HUES48 (cell line): Measurements from ENCODE around the gene SATB2.

ENCODE experiments used
- H3K27ac ChIP-seq: one replicate; pipeline ENCODE4 v1.7.0; 2013; ENCODE audit warnings: low read depth, low read length, inconsistent platforms
- H3K27me3 ChIP-seq: 2 replicates; pipeline ENCODE4 v1.6.1; 2013; ENCODE audit warnings: mild to moderate bottlenecking, low read length; ENCODE audit not compliant: control insufficient read depth, insufficient read depth
- H3K36me3 ChIP-seq: 2 replicates; pipeline ENCODE4 v1.6.1; 2013; ENCODE audit warnings: low read length; ENCODE audit not compliant: control insufficient read depth, insufficient read depth
- H3K4me1 ChIP-seq: 2 replicates; pipeline ENCODE4 v1.6.1; 2013; ENCODE audit warnings: mild to moderate bottlenecking, low read length; ENCODE audit not compliant: control insufficient read depth, insufficient read depth
- H3K4me3 ChIP-seq: 2 replicates; pipeline ENCODE4 v1.5.1; 2013; ENCODE audit warnings: mild to moderate bottlenecking, low read depth, low read length
- H3K9ac ChIP-seq: 2 replicates; pipeline ENCODE4 v1.6.1; 2013; ENCODE audit warnings: mild to moderate bottlenecking, low read depth, low read length, moderate library complexity
- H3K9me3 ChIP-seq: 2 replicates; pipeline ENCODE4 v1.6.1; 2013; ENCODE audit warnings: low read length; ENCODE audit not compliant: control insufficient read depth, insufficient read depth

SATB2 gene

GRCh38 chr2:199428291-199428690 lies 29.4 kb downstream of the SATB2 start:
- Histone ChIP-seq H3K27me3 (no peaks in the 10 kb centered on the region), H3K9ac (no peak overlapping the region), H3K4me1 (peaks cover 45% of the 10 kb centered on the region), H3K27ac (no peak overlapping the region), H3K4me3 (no peak overlapping the region), H3K9me3 (no peaks in the 10 kb centered on the region), H3K36me3 (no peaks in the 10 kb centered on the region)

GRCh38 chr2:199424160-199424559 lies 33.6 kb downstream of the SATB2 start:
- Histone ChIP-seq H3K27ac (no peak overlapping the region), H3K4me1 (peaks cover 11% of the 10 kb centered on the region), H3K9ac (no peak overlapping the region), H3K36me3 (no peaks in the 10 kb centered on the region), H3K27me3 (no peaks in the 10 kb centered on the region), H3K4me3 (no peak overlapping the region), H3K9me3 (no peaks in the 10 kb centered on the region)

DNA sequence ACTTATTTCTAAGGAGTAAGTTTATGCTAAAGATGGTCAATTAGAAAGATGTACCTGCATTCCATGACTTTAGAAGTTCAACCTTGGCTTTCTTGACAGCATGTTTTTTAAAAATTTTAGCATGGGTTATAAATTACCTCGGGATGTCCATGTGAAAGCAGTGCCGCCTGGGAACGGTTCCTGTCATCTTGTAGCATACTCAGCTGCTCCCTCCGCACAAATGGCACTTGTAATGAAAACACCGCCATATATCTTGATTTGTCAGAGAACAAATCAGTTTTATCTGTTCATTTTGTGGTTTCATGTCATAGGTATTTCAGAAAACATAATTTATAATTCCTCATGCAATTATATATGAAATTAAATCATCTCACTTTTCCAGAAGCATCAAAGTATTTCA lies 38.3 kb downstream of the SATB2 start:
- no peaks in the 10 kb centered on the region for H3K27me3 ChIP-seq
- no peaks in the 10 kb centered on the region for H3K36me3 ChIP-seq

DNA sequence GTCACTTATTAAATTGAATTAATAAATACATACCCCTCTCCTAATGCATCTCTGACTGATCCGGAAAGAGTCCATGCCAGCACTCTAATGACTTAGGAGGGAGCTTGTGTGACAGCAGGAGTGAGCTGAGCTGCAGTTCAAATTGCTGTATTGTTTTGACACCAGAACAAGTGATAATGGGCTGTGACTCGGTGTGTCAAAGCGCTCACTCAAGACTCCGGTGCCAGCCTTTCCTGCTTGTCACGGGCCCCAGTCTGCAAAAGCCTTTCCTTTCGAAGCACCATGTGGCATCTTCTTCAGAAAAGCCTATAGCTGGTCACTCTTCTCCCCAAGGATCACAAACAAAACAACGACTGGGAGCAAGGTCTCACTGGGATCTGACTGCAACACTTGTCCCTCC lies 43.3 kb downstream of the SATB2 start:
- H3K27me3 ChIP-seq: no peaks in the 10 kb centered on the region
- H3K36me3 ChIP-seq: no peaks in the 10 kb centered on the region
- no peak overlapping the region for H3K9ac ChIP-seq
- no peak overlapping the region for H3K4me3 ChIP-seq
- H3K27ac ChIP-seq: no peak overlapping the region
- H3K9me3 ChIP-seq: no peaks in the 10 kb centered on the region
- peaks cover 20% of the 10 kb centered on the region for H3K4me1 ChIP-seq

More for the DNA sequence above, 38.3 kb downstream of the SATB2 start:
- H3K9me3 ChIP-seq: no peaks in the 10 kb centered on the region
- H3K4me1 ChIP-seq: peaks cover 8% of the 10 kb centered on the region
- H3K9ac ChIP-seq: no peak overlapping the region
- H3K4me3 ChIP-seq: no peak overlapping the region
- no peak overlapping the region for H3K27ac ChIP-seq

DNA sequence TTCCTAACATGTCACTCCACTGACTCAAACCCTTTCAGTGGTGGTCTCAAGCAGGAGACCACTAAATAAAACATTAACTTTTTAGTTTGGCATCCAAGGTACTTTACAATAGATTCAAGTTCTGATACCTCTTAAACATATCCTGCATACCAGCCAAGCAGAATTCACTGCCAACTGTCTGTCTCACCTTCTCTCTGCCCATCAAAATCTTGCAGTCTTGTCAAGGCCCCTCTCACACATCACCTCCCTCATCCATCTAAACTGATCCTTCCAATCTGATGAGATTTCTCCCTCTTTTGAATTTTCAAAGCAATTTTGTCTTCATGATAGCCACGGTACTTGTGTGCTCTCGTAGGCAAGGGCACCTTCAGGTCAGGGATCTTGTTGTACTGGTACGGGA lies 43.7 kb downstream of the SATB2 start:
- Histone ChIP-seq H3K27ac (no peak overlapping the region), H3K27me3 (no peaks in the 10 kb centered on the region), H3K4me3 (no peak overlapping the region), H3K9me3 (no peaks in the 10 kb centered on the region), H3K36me3 (no peaks in the 10 kb centered on the region), H3K9ac (no peak overlapping the region), H3K4me1 (peaks cover 23% of the 10 kb centered on the region)

DNA sequence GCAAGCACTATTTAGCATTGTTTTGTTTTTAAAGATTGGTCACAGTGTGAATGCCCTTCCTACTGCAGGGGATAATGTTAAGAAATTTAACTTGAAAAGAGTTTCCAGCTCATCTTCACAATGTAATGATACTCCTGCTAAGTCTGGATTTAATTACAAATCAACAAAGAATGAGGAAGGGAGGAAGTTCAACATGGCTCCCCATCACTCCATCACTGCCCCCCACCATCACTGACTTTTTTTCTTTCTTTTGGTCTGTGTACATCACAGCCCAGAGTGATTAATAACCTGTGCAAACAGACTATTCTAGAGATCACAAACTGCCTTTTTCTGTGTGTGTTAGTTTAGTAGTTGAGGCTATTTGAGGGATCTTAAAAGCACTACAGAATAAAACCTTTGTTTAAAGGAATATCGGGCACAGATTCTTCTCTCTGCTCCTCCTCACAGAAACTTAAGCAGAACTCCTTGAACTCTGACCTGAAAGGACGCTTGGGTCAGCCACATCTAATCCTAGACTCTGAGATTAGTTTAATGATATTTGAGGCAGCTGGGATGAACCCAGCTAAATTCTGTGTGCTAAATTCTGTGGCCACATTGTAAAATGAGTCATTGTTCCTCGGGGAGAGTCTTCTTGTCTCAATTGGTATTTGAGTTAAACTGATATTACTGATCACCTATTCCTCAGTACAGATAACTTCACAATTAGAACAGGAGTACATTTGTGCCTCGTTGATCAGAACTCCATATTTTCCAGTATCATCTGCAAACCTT lies 47.8 kb downstream of the SATB2 start:
- H3K9me3 ChIP-seq: no peaks in the 10 kb centered on the region
- no peaks in the 10 kb centered on the region for H3K36me3 ChIP-seq
- H3K27me3 ChIP-seq: no peaks in the 10 kb centered on the region
- H3K4me3 ChIP-seq: no peak overlapping the region; the same call in 1 of the 2 replicates
- no peak overlapping the region for H3K9ac ChIP-seq
- peak overlapping the region; percentile 80 for H3K27ac ChIP-seq
- H3K4me1 ChIP-seq: peaks cover 34% of the 10 kb centered on the region

DNA sequence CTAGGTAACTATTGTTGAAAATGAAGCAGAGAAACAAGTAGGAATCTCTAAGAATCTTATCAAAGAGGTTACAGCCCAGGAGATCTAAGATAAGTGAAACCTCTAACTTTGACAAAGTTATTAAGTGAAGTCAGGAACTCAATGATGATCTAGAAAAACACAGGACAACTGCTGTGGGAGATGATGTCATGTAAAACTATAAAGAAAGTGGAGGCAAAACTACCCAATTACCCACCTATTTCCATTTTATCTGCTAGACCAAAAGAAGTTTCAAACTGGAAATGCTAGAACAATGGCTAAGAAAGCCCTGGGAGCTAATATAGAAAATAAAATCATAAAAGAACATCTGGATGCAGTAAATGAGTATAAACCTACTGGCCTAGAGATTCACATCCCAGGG lies 50.3 kb downstream of the SATB2 start:
- Histone ChIP-seq H3K9ac (no peak overlapping the region), H3K27ac (no peak overlapping the region), H3K27me3 (no peaks in the 10 kb centered on the region), H3K4me3 (no peak overlapping the region), H3K9me3 (no peaks in the 10 kb centered on the region), H3K4me1 (peaks cover 35% of the 10 kb centered on the region), H3K36me3 (no peaks in the 10 kb centered on the region)

DNA sequence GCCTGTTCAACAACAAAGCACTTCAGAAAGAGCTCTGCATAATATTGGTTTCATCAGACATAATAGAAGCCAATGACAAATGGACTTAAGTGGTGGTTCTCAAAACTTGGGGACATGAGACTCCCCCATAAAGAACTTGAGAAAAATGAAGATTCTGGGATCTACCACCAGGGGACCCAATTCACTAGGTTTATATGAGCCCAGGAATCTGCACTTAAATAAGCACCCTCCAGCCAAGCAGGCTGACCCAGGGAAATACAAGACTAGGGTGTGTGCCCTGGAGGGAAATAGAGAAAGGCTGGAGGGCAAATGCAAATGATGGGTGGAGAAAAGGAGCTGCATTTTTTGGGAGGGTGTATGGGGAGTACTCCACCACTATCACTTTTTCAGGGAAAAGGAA lies 52.5 kb downstream of the SATB2 start:
- Histone ChIP-seq H3K27me3 (no peaks in the 10 kb centered on the region), H3K27ac (no peak overlapping the region), H3K4me3 (no peak overlapping the region), H3K9me3 (no peaks in the 10 kb centered on the region), H3K9ac (no peak overlapping the region), H3K4me1 (peaks cover 24% of the 10 kb centered on the region), H3K36me3 (no peaks in the 10 kb centered on the region)

GRCh38 chr2:199404841-199405240 lies 52.9 kb downstream of the SATB2 start:
- Histone ChIP-seq H3K4me3 (no peak overlapping the region), H3K9ac (no peak overlapping the region), H3K9me3 (no peaks in the 10 kb centered on the region), H3K27me3 (no peaks in the 10 kb centered on the region), H3K36me3 (no peaks in the 10 kb centered on the region), H3K4me1 (peaks cover 20% of the 10 kb centered on the region), H3K27ac (no peak overlapping the region)

DNA sequence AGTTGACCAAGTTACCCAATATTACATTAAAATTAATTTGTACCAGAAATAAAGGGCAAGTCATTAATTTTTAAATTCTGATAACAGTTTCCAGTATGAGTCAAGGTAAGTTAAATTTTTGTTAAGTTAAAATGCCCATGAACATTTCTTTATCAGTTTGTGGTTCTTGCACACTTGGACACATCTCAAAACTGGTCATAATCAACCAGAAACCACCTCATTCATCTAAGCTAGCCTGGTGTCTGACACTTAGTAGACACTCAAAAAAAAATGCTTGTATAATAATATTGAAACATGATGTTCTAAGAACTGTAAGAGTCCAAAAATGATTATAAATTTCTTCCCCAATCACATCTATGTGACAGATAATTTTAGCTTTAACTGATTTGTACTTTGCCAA lies 62.4 kb downstream of the SATB2 start:
- Histone ChIP-seq H3K27ac (no peak overlapping the region), H3K4me3 (no peak overlapping the region), H3K9me3 (no peaks in the 10 kb centered on the region), H3K27me3 (no peaks in the 10 kb centered on the region), H3K9ac (no peak overlapping the region), H3K4me1 (peaks cover 12% of the 10 kb centered on the region; the same call in 1 of the 2 replicates), H3K36me3 (no peaks in the 10 kb centered on the region)

- no peaks in the 10 kb centered on the region for H3K27me3 ChIP-seq
- no peaks in the 10 kb centered on the region for H3K4me1 ChIP-seq
- no peak overlapping the region for H3K27ac ChIP-seq
- no peaks in the 10 kb centered on the region for H3K9me3 ChIP-seq
- H3K36me3 ChIP-seq: no peaks in the 10 kb centered on the region
- H3K9ac ChIP-seq: no peak overlapping the region
- H3K4me3 ChIP-seq: no peak overlapping the region
Measured at GRCh38 chr2:199392363-199392762, 65.4 kb downstream of the SATB2 start.
